Measurements from ENCODE around the gene ADAMTS7. TPM values are rescaled to one million over a fixed set of nuclear protein-coding genes. Genes with fewer than 3 reads are reported as not detected.
A peak's percentile ranks its signal among the peaks of the same experiment; 100 is the strongest.
"Not testable (repeated sequence)": the region's sequence is repeated elsewhere in the genome, so short reads cannot be mapped to it uniquely, and the experiment has no call there.

The ADAMTS7 gene
- polyA plus RNA-seq, 1 experiment = 5.0 TPM

- DNase-seq (ENCODE audit: low read depth, low spot score) = no peak
- H3K9me3 ChIP-seq (ENCODE audit: control insufficient read depth, insufficient read depth, low read length) = no peaks in the 10 kb centered on the region
- TF ChIP-seq CTCF (IDR thresholded peaks at IDR 0.05; ENCODE audit: low read depth, low read length) = no peak
- ChIA-PET POLR2A (interaction anchor here (0.6 kb wide), 1 partner anchor 672 kb away, joined by 4 read pairs; no protein-coding TSS in a partner anchor), CTCF (interaction anchor here (1.5 kb wide), 1 partner anchor 111 kb away, joined by 3 read pairs; no protein-coding TSS in a partner anchor)
- H3K27me3 ChIP-seq (ENCODE audit: control insufficient read depth, insufficient read depth, low read length) = no peaks in the 10 kb centered on the region
- H3K27ac ChIP-seq (ENCODE audit: low read depth, low read length) = no peak overlapping the region
- no peak overlapping the region for H3K4me3 ChIP-seq (ENCODE audit: low read depth, low read length)
Observed at GRCh38 chr15:78749831-78750230, 61.4 kb downstream of the ADAMTS7 start.

- H3K27ac ChIP-seq (ENCODE audit: low read depth, low read length); H3K4me3 ChIP-seq (ENCODE audit: low read depth, low read length); CTCF ChIA-PET; DNase-seq (ENCODE audit: low read depth, low spot score); H3K9me3 ChIP-seq (ENCODE audit: control insufficient read depth, insufficient read depth, low read length); H3K27me3 ChIP-seq (ENCODE audit: control insufficient read depth, insufficient read depth, low read length); POLR2A ChIA-PET: not testable (repeated sequence)
Observed at GRCh38 chr15:78747877-78748276, 63.4 kb downstream of the ADAMTS7 start.

GRCh38 chr15:78741674-78742073, 69.6 kb downstream of the ADAMTS7 start:
- CTCF ChIA-PET = interaction anchor here (1.0 kb wide), 1 partner anchor 132 kb away, joined by 3 read pairs; no protein-coding TSS in a partner anchor
- H3K9me3 ChIP-seq (ENCODE audit: control insufficient read depth, insufficient read depth, low read length); H3K4me3 ChIP-seq (ENCODE audit: low read depth, low read length); H3K27ac ChIP-seq (ENCODE audit: low read depth, low read length); POLR2A ChIA-PET; H3K27me3 ChIP-seq (ENCODE audit: control insufficient read depth, insufficient read depth, low read length); DNase-seq (ENCODE audit: low read depth, low spot score): not testable (repeated sequence)

- Histone ChIP-seq H3K4me3 (ENCODE audit: low read depth, low read length) (no peak overlapping the region), H3K9me3 (ENCODE audit: control insufficient read depth, insufficient read depth, low read length) (no peaks in the 10 kb centered on the region), H3K27me3 (ENCODE audit: control insufficient read depth, insufficient read depth, low read length) (no peaks in the 10 kb centered on the region), H3K27ac (ENCODE audit: low read depth, low read length) (no peak overlapping the region)
- POLR2A ChIA-PET = no interaction called here
- no peak for TF ChIP-seq CTCF (IDR thresholded peaks at IDR 0.05; ENCODE audit: low read depth, low read length)
- no peak for DNase-seq (ENCODE audit: low read depth, low spot score)
- CTCF ChIA-PET = interaction anchor here (0.5 to 1.0 kb wide), 2 partner anchors 103 to 133 kb away, joined by 3 to 7 read pairs; no protein-coding TSS in a partner anchor
Observed at GRCh38 chr15:78740904-78741274, 70.4 kb downstream of the ADAMTS7 start.

DNA sequence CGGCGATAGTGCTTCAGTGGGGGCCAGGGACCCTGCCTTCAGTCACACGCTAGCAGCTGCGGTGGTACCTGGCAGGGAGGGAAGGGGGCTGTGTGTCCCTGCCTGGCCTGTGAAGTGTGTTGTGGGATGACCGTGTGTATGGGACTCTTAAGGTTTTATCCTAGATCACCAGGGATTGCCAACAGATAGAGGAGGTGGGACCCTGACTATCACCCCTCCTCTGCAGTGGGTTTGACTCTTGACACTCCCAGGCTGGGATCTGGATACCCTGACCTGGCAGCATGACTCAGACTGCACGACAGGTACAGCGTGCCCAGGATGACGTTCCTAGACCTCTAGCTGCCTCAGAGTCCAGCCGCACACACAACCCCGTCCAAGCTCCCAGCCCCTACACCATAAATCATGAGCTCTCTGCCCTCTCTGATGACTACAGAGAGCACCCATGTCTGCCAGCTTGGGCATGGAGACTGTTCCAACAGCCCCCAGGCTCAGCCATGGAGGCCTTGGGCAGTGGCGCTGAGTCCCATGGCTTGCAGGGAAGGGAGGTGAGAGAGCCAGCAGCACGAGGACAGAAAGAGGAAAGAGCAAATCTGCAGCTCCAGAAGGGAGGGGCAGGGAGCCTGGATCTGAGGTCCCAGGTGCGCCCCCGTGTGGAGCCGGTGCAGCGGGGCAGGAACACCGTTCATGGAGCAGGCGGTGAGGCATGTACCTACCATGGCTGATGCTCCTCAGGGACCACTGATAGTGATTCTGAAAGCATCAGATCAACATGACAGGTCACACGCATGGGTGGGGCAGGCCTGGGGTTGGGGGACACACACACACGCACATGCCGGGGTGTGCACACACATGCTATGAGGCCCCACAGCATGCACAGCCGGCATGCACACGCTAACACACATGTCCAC, 71.0 kb downstream of the ADAMTS7 start:
- Histone ChIP-seq H3K27ac (ENCODE audit: low read depth, low read length) (no peak overlapping the region), H3K27me3 (ENCODE audit: control insufficient read depth, insufficient read depth, low read length) (peaks cover 2% of the 10 kb centered on the region), H3K4me3 (ENCODE audit: low read depth, low read length) (no peak overlapping the region), H3K9me3 (ENCODE audit: control insufficient read depth, insufficient read depth, low read length) (no peaks in the 10 kb centered on the region)
- no peak for DNase-seq (ENCODE audit: low read depth, low spot score)
- TF ChIP-seq CTCF (IDR thresholded peaks at IDR 0.05; ENCODE audit: low read depth, low read length) = peak; percentile 51
- CTCF ChIA-PET = no interaction called here
- POLR2A ChIA-PET = no interaction called here

DNA sequence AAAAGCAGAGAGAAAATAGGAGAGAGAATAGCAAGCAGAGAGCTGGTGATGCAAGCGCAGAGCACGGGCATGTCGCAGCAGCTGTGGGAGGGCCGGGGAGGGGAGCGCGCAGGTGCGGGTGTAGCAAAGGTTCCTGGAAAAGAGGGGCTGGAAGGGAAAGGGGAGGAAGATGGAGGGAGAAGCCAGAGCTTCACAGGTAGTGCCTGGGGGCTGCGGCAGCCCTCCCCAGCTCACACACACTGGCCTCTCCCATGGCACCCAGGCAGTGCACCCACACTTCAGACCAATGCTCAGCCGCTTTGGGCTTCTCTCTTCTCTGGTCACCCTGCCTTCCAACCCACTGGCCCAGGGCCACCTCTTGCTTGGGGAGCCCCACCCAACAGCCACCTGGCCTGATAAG, 72.1 kb downstream of the ADAMTS7 start:
- TF ChIP-seq CTCF (IDR thresholded peaks at IDR 0.05; ENCODE audit: low read depth, low read length) = no peak
- no peak overlapping the region for H3K4me3 ChIP-seq (ENCODE audit: low read depth, low read length)
- CTCF ChIA-PET = interaction anchor here (0.6 to 1.9 kb wide), 5 partner anchors 12 to 240 kb away, joined by 3 to 14 read pairs (median 5); no protein-coding TSS in a partner anchor
- H3K9me3 ChIP-seq (ENCODE audit: control insufficient read depth, insufficient read depth, low read length) = no peaks in the 10 kb centered on the region
- peaks cover 11% of the 10 kb centered on the region for H3K27me3 ChIP-seq (ENCODE audit: control insufficient read depth, insufficient read depth, low read length)
- no peak overlapping the region for H3K27ac ChIP-seq (ENCODE audit: low read depth, low read length)
- DNase-seq (ENCODE audit: low read depth, low spot score) = no peak
- POLR2A ChIA-PET = no interaction called here

Measured in AG04450 (cell line).